Uterus (tissue), 2 donors: ENCODE results near the gene PRR35.

Experiments
- POLR2A ChIP-seq, 2 donors: fragments of 450-650 bp; IDR thresholded peaks; one replicate each; pipeline ENCODE4 v1.6.1; 2016; ENCODE audit warnings: antibody characterized with exemption in 2 of 2, mild to moderate bottlenecking in 1 of 2, moderate library complexity in 1 of 2
- TF ChIP-seq, protein P1 (sequence below), 4 experiments: fragments of 200-600 bp in 2 of 4; fragments of 450-650 bp in 2 of 4; sonication (generic) in 2 of 4; IDR thresholded peaks; one replicate each; pipeline ENCODE4 v1.5.1; 2016 to 2019; ENCODE audit warnings: antibody characterized with exemption in 4 of 4, mild to moderate bottlenecking in 2 of 4, moderate library complexity in 1 of 4

DNA sequence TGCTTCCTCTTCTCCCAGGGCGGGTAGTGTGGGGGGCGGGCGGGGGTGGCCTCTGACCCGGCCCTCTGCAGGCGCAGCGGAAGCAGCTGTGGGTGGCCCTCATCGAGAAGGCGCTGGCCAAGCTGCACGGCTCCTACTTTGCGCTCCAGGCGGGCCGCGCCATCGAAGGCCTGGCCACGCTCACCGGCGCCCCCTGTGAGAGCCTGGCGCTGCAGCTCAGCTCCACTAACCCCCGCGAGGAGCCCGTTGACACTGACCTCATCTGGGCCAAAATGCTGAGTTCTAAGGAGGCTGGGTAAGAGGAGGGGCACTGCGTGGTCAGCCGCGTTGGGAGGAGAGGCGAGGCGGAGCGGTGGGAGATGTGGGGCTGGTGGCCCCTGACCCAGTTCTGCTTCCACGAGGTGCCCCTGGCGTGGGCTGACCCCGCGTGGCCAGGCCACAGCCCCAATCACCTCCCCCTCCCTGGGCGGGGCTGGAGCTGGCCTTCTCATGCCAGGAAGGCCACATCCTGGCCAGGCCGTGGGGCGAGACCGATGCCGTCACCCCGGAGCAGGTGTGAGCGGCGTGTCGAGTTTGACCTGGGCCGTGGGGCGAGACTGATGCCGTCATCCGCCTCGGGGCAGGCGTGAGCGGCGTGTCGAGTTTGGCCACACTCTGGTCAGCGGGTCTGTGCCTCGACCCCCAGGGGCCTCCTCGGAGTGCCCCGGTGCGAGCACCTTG, 10.5 kb upstream of the PRR35 start:
- TF ChIP-seq, protein P1, sequence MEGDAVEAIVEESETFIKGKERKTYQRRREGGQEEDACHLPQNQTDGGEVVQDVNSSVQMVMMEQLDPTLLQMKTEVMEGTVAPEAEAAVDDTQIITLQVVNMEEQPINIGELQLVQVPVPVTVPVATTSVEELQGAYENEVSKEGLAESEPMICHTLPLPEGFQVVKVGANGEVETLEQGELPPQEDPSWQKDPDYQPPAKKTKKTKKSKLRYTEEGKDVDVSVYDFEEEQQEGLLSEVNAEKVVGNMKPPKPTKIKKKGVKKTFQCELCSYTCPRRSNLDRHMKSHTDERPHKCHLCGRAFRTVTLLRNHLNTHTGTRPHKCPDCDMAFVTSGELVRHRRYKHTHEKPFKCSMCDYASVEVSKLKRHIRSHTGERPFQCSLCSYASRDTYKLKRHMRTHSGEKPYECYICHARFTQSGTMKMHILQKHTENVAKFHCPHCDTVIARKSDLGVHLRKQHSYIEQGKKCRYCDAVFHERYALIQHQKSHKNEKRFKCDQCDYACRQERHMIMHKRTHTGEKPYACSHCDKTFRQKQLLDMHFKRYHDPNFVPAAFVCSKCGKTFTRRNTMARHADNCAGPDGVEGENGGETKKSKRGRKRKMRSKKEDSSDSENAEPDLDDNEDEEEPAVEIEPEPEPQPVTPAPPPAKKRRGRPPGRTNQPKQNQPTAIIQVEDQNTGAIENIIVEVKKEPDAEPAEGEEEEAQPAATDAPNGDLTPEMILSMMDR (IDR thresholded peaks at IDR 0.05), result no peak
- TF ChIP-seq POLR2A (IDR thresholded peaks at IDR 0.05), result no peak
